Panc1 (cell line): ENCODE measurements around the gene FN1. TPM values are rescaled to one million over a fixed set of nuclear protein-coding genes. Genes with fewer than 3 reads are reported as not detected.

Experiments
- ATAC-seq: fragments of 200-7000 bp; cut with Tn5 transposase; 2 replicates; pipeline ENCODE4 v1.9.1; 2020; ENCODE audit warnings: mild to moderate bottlenecking, moderate library complexity
- BruUV-seq: library from RNA; stranded (reverse); fragments of 400-500 nt; replicated peaks from 2 replicates; lab custom pipeline; 2021; lab: Mats Ljungman, UMichigan
- CTCF ChIA-PET: fragments of 300-600 bp; sonication (Branson Sonifier 250); formaldehyde crosslinking; loops from one replicate; lab custom pipeline; 2022; ENCODE audit warnings: antibody characterized with exemption; lab: Charles Lee
- POLR2A ChIA-PET: fragments of 300-600 bp; sonication (Branson Sonifier 250); formaldehyde crosslinking; loops from one replicate; lab custom pipeline; 2022; ENCODE audit warnings: antibody characterized with exemption; lab: Charles Lee
- DNase-seq: peaks from one replicate; pipeline ENCODE4 v3.0.0-alpha.2; 2010; ENCODE audit warnings: low read depth, low spot score
- H3K27ac ChIP-seq: 2 replicates; pipeline ENCODE4 v1.5.1; 2011; ENCODE audit warnings: mild to moderate bottlenecking, low read length, inconsistent platforms
- H3K27me3 ChIP-seq: fragments of 200-500 bp; sonication (Bioruptor generic); 2 replicates; pipeline ENCODE4 v1.6.0; 2014; ENCODE audit warnings: low read length, inconsistent platforms; ENCODE audit not compliant: control insufficient read depth, insufficient read depth
- H3K36me3 ChIP-seq: fragments of 200-500 bp; sonication (Bioruptor generic); 2 replicates; pipeline ENCODE4 v1.5.1; 2014; ENCODE audit warnings: inconsistent platforms, mild to moderate bottlenecking, low read length, moderate library complexity; ENCODE audit not compliant: control insufficient read depth, insufficient read depth
- H3K4me1 ChIP-seq: 2 replicates; pipeline ENCODE4 v1.5.1; 2011; ENCODE audit warnings: inconsistent platforms, mild to moderate bottlenecking, low read length, moderate library complexity; ENCODE audit not compliant: control insufficient read depth, insufficient read depth
- H3K4me3 ChIP-seq, 2 experiments: 2 replicates each; pipeline ENCODE4 v1.5.1; 2011 to 2012; ENCODE audit warnings: low read depth in 2 of 2, low read length in 2 of 2, mild to moderate bottlenecking in 2 of 2, inconsistent platforms in 1 of 2, moderate library complexity in 1 of 2
- H3K9me3 ChIP-seq: fragments of 200-500 bp; sonication (Bioruptor generic); 2 replicates; pipeline ENCODE4 v1.5.1; 2014; ENCODE audit warnings: low read depth, mild to moderate bottlenecking, inconsistent platforms, low read length, moderate library complexity; ENCODE audit not compliant: control insufficient read depth, insufficient read depth
- CTCF ChIP-seq: fragments of 450-650 bp; IDR thresholded peaks from 2 replicates; pipeline ENCODE4 v1.5.1; 2017; ENCODE audit warnings: mild to moderate bottlenecking
- POLR2AphosphoS5 ChIP-seq: IDR thresholded peaks from 2 replicates; pipeline ENCODE4 v1.6.1; 2012; ENCODE audit warnings: mild to moderate bottlenecking, low read depth, low read length, moderate library complexity
- SIN3A ChIP-seq: IDR thresholded peaks from 2 replicates; pipeline ENCODE4 v1.6.1; 2012; ENCODE audit warnings: low read depth, mild to moderate bottlenecking, low read length, moderate library complexity, borderline replicate concordance; ENCODE audit not compliant: insufficient read depth
- TCF7L2 ChIP-seq: IDR thresholded peaks from 2 replicates; pipeline ENCODE4 v1.6.1; 2011; ENCODE audit warnings: mild to moderate bottlenecking, low read depth, low read length, inconsistent platforms
- in situ Hi-C: cut with HindIII; loops from 2 replicates; pipeline ENCODE4 v1.10.0; 2016; ENCODE audit warnings: low sequenced_read_pairs, low pct_unique_long_range_greater_than_20kb
- intact Hi-C: fragments of 100-400 bp; cut with micrococcal nuclease; formaldehyde crosslinking; loops from one replicate; pipeline ENCODE4 v1.10.0; 2022; ENCODE audit not compliant: unreplicated experiment
- total RNA-seq: library from RNA; stranded (reverse); gene quantifications from one replicate; pipeline ENCODE4 v1.2.1, GENCODE V29; 2021; ENCODE audit not compliant: unreplicated experiment
- TF ChIP-seq, protein P1 (sequence below), 2 experiments: IDR thresholded peaks; 2 replicates each; pipeline ENCODE4 v1.6.1; 2011 to 2012; ENCODE audit warnings: low read depth in 2 of 2, control low read depth in 1 of 2, low read length in 1 of 2, mild to moderate bottlenecking in 1 of 2, moderate library complexity in 1 of 2; ENCODE audit not compliant: insufficient read depth in 1 of 2

Gene FN1
- total RNA-seq, 1 experiment from 2014 or later: 4.2 TPM

DNA sequence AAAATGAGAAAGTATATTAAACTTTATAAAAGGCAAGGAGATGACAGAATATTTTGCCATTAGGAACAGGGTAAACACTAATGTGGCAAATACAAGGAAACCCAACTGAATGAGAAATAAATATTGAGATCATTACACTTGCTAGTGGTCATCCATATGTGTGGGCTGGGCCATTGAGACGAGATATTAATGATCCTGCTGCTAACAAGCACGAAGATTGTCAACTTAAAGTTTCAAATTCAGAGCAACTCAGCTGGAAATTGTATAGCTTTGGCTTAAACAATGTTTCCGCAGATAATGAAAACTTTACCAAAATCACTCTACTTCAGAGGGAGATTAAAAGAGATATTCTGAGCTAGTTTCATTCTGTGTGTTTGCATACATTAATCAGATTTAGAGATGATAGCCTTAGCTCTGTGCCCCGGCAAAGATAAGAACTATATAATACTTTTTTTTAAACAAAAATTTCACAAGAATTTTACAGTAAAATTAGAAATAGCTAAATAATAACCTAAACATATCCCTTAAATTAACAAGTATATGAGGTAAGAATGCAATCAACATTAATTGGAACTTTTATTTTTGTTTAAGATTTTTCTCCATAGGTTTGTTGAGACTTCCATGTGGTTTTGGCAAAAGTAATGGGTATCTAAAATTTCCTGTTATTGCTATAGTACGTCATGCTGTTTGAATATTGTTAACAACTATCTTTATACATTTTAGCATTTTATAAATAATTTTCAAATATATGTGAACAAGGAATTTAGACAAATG lies 40.0 kb downstream of the FN1 start:
- Histone ChIP-seq H3K4me1 (no peaks in the 10 kb centered on the region), H3K36me3 (no peaks in the 10 kb centered on the region), H3K27ac (no peak overlapping the region), H3K4me3 (no peak overlapping the region), H3K27me3 (no peaks in the 10 kb centered on the region; the same call in 1 of the 2 replicates), H3K9me3 (no peaks in the 10 kb centered on the region)
- POLR2A ChIA-PET: no interaction called here
- DNase-seq (no peak), ATAC-seq (no peak)
- CTCF ChIA-PET: no interaction called here
- in situ Hi-C loops (no loop called here), intact Hi-C loops (no loop called here)
- BruUV-seq: no TSS peak
- no peak for TF ChIP-seq POLR2AphosphoS5
- no peak for TF ChIP-seq SIN3A
- TF ChIP-seq, protein P1, sequence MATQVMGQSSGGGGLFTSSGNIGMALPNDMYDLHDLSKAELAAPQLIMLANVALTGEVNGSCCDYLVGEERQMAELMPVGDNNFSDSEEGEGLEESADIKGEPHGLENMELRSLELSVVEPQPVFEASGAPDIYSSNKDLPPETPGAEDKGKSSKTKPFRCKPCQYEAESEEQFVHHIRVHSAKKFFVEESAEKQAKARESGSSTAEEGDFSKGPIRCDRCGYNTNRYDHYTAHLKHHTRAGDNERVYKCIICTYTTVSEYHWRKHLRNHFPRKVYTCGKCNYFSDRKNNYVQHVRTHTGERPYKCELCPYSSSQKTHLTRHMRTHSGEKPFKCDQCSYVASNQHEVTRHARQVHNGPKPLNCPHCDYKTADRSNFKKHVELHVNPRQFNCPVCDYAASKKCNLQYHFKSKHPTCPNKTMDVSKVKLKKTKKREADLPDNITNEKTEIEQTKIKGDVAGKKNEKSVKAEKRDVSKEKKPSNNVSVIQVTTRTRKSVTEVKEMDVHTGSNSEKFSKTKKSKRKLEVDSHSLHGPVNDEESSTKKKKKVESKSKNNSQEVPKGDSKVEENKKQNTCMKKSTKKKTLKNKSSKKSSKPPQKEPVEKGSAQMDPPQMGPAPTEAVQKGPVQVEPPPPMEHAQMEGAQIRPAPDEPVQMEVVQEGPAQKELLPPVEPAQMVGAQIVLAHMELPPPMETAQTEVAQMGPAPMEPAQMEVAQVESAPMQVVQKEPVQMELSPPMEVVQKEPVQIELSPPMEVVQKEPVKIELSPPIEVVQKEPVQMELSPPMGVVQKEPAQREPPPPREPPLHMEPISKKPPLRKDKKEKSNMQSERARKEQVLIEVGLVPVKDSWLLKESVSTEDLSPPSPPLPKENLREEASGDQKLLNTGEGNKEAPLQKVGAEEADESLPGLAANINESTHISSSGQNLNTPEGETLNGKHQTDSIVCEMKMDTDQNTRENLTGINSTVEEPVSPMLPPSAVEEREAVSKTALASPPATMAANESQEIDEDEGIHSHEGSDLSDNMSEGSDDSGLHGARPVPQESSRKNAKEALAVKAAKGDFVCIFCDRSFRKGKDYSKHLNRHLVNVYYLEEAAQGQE (IDR thresholded peaks at IDR 0.05; ENCODE audit: insufficient read depth in 1 of 2, low read depth in 2 of 2, low read length in 1 of 2): no peak
- no peak for TF ChIP-seq TCF7L2
- TF ChIP-seq CTCF: no peak

GRCh38 chr2:215394102-215394805 lies 41.6 kb downstream of the FN1 start:
- in situ Hi-C loops: no loop called here
- POLR2A ChIA-PET: no interaction called here
- ATAC-seq (no peak), DNase-seq (no peak)
- BruUV-seq: no TSS peak
- no peak overlapping the region for H3K4me3 ChIP-seq
- no peak overlapping the region for H3K27ac ChIP-seq
- TF ChIP-seq TCF7L2 (no peak), POLR2AphosphoS5 (no peak), SIN3A (no peak), CTCF (no peak)
- TF ChIP-seq, protein P1 (IDR thresholded peaks at IDR 0.05; ENCODE audit: insufficient read depth in 1 of 2, low read depth in 2 of 2, low read length in 1 of 2): no peak
- H3K27me3 ChIP-seq: no peaks in the 10 kb centered on the region; the same call in 1 of the 2 replicates
- intact Hi-C loops: no loop called here
- no peaks in the 10 kb centered on the region for H3K4me1 ChIP-seq
- H3K36me3 ChIP-seq: no peaks in the 10 kb centered on the region
- CTCF ChIA-PET: no interaction called here
- H3K9me3 ChIP-seq: no peaks in the 10 kb centered on the region
